Ishikawa (cell line): Measurements from ENCODE around the gene PAM16.

Source experiments
- CEBPB ChIP-seq: IDR thresholded peaks from 2 replicates; pipeline ENCODE4 v1.6.1; 2012
- CREB1 ChIP-seq: IDR thresholded peaks from 2 replicates; pipeline ENCODE4 v1.6.1; 2012; ENCODE audit warnings: low read depth
- EGR1 ChIP-seq: IDR thresholded peaks from 2 replicates; pipeline ENCODE4 v1.6.1; 2012
- EP300 ChIP-seq: IDR thresholded peaks from 2 replicates; pipeline ENCODE4 v1.6.1; 2012; ENCODE audit warnings: borderline replicate concordance
- NFIC ChIP-seq: IDR thresholded peaks from 2 replicates; pipeline ENCODE4 v1.6.1; 2012
- RAD21 ChIP-seq: IDR thresholded peaks from 2 replicates; pipeline ENCODE4 v1.6.1; 2012; ENCODE audit warnings: low read depth
- TAF1 ChIP-seq: IDR thresholded peaks from 2 replicates; pipeline ENCODE4 v1.6.1; 2012; ENCODE audit warnings: low read depth, mild to moderate bottlenecking
- TEAD4 ChIP-seq: IDR thresholded peaks from 2 replicates; pipeline ENCODE4 v1.6.1; 2012
- YY1 ChIP-seq: IDR thresholded peaks from 2 replicates; pipeline ENCODE4 v1.6.1; 2012; ENCODE audit warnings: low read depth
- TF ChIP-seq, protein P1 (sequence below): IDR thresholded peaks from 2 replicates; pipeline ENCODE4 v1.6.1; 2012
- TF ChIP-seq, protein P2 (sequence below): IDR thresholded peaks from 2 replicates; pipeline ENCODE4 v1.6.1; 2012
- TF ChIP-seq, protein P3 (sequence below): IDR thresholded peaks from 2 replicates; pipeline ENCODE4 v1.6.1; 2012; ENCODE audit warnings: low read depth, mild to moderate bottlenecking

DNA sequence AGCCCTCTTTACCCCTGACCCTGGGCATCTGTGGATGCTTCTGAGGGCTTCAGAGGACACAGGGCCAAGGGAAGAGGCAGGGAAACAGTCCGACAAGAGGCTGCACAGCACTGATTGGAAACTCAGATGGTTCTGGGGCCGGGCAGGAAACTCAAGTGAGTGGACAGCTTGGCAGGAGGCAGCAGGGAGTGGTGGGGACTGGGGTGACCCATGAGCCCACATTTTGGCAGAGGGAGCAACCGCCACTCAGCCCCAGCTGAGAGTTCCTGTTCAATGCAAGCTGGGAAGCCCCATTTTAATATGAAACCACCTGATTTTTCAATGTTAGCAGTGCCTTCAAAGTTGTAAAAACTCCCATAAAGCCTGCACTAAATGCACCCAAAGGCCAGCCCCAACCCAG, 19.0 kb upstream of the PAM16 start:
- no peak for TF ChIP-seq TAF1
- TF ChIP-seq EGR1 = no peak
- TF ChIP-seq CEBPB = no peak
- no peak for TF ChIP-seq TEAD4
- TF ChIP-seq, protein P1, sequence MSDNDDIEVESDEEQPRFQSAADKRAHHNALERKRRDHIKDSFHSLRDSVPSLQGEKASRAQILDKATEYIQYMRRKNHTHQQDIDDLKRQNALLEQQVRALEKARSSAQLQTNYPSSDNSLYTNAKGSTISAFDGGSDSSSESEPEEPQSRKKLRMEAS = no peak
- no peak for TF ChIP-seq NFIC
- TF ChIP-seq CREB1 = no peak
- TF ChIP-seq, protein P2, sequence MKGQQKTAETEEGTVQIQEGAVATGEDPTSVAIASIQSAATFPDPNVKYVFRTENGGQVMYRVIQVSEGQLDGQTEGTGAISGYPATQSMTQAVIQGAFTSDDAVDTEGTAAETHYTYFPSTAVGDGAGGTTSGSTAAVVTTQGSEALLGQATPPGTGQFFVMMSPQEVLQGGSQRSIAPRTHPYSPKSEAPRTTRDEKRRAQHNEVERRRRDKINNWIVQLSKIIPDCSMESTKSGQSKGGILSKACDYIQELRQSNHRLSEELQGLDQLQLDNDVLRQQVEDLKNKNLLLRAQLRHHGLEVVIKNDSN = no peak
- TF ChIP-seq, protein P3, sequence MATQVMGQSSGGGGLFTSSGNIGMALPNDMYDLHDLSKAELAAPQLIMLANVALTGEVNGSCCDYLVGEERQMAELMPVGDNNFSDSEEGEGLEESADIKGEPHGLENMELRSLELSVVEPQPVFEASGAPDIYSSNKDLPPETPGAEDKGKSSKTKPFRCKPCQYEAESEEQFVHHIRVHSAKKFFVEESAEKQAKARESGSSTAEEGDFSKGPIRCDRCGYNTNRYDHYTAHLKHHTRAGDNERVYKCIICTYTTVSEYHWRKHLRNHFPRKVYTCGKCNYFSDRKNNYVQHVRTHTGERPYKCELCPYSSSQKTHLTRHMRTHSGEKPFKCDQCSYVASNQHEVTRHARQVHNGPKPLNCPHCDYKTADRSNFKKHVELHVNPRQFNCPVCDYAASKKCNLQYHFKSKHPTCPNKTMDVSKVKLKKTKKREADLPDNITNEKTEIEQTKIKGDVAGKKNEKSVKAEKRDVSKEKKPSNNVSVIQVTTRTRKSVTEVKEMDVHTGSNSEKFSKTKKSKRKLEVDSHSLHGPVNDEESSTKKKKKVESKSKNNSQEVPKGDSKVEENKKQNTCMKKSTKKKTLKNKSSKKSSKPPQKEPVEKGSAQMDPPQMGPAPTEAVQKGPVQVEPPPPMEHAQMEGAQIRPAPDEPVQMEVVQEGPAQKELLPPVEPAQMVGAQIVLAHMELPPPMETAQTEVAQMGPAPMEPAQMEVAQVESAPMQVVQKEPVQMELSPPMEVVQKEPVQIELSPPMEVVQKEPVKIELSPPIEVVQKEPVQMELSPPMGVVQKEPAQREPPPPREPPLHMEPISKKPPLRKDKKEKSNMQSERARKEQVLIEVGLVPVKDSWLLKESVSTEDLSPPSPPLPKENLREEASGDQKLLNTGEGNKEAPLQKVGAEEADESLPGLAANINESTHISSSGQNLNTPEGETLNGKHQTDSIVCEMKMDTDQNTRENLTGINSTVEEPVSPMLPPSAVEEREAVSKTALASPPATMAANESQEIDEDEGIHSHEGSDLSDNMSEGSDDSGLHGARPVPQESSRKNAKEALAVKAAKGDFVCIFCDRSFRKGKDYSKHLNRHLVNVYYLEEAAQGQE = no peak
- no peak for TF ChIP-seq YY1
- TF ChIP-seq EP300 = no peak
- no peak for TF ChIP-seq RAD21
